Anterior cingulate cortex (tissue), 58 donors: ENCODE data around the gene AMMECR1.
"Not testable (repeated sequence)": the region's sequence is repeated elsewhere in the genome, so short reads cannot be mapped to it uniquely, and the experiment has no call there.

Experiments used
- DNase-seq, 58 donors: peaks; one replicate each; lab custom pipeline; 2025; lab: John Stamatoyannopoulos, UW

Gene AMMECR1

DNA sequence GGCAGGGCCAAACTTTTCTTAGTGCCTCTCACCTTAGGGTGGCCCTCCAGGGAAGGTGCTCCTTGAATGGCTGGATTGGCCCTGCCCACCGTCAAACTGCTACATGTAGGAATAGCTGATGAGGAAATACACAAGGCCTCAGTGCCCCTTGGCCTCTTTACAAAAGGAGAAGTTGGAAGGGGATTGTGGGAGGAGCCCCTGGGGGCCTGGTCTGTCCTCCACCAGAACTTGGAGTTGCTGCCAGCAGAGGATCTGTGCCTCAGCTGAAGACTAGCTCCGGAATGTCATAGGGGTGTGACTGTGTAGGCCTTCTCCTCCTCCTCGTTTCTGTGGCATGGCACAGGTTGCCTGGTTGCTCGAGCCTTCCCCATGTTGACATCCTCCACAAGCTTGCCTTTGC is 142.7 kb downstream of the AMMECR1 start:
- no peak for DNase-seq

DNA sequence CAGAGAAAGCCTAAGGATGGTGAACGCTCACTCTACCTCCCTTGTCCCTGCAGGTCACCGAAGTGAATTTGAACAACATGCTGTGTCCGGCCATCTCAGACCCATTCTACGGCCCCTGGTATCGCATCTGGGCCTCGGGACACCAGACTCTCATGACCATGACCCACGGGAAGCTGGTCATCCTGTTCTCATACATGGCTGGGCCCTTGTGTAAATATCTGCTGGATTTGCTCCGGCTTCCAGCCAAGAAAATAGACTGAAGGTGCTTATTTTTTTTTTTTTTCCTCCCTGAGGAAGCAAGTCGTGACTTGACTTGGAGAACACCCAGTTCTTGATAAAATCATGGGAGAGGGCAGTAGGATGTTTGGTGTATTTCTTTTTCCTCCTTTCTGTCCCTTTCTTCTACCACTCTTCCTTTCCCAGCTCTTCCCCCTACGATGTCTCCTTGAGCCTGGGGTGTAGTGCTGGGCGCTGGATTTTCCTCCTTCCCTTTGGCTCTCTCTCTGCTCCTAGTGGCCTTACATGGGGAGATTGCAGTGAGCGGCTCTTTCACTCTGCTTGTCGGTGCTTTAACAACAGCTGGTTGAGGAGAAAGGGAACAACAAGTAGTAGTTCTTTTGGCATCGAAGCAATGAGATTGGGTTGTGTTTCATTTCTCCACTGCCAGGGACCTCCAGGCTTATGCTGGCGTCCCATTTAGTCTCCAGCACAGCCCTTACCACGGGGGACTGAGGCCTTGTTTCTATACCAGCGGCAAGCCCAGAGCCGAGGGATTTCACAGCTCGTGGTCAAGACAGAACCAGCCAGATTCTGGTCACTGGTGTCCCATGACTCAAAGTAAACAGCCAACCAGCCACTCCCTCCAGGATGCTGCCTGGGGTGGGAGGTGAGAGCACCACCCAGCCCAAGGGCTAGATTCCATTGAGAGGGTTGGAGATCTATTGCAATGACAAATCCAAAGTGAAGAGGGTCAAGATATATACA is 144.4 kb downstream of the AMMECR1 start:
- DNase-seq: no peak

DNA sequence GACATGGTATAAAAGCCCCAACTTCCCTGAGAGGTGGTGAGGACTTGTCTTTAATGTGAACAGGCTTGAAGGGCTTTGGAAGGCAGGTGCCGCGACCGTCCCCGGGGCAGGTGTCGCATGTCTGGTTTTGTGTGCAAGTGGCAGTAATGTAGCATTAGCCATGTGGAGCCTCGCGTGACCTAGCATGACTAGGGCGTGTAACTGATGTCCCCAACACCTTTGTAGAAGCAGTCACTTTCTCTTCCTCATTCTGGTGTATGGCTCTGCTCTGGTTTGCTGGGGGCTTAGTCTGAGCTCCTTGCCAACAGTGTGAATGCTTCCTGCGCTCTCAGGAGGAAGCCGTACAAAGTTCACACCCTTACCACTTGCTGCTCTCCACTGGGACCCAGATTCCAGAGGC is 145.7 kb downstream of the AMMECR1 start:
- no peak for DNase-seq

DNA sequence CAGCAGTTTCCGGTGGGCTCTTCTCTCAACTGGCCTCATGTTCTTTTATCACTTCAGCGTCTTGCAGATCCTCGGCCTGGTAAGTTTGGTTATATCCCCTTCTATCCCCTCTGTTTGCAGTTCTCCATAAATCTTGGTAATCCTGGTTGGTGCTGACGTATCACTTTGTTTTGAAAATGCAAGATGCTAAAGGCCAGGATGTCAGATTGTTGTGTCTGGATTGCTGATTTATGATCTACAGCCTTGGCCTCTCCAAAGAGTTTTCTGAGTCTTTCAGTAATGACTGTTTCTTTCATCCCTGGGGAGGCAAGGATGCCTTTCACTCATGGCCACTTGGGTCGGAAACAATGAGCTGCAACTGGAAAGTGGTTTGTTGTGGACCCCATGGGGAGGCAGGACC is 146.4 kb downstream of the AMMECR1 start:
- no peak for DNase-seq

DNA sequence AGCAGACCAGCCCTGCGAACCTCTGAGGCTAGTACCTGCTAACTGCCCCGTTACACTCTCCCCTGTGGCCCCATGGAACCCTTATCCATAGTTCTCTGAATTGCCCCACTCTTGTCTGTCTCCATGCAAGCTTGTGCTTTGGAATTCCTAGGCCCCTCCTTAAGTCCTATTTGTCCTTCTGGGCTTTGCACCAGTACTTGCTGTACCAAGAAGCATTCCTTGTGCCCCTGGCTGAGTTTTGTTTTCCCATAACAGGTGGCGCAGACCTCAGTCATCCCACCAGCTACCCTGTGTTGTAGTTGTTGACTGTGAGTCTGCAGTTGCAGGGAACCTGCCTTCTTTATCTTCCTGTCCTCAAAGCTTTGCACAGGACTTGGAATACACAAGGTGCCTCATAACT is 147.9 kb downstream of the AMMECR1 start:
- DNase-seq: no peak

DNA sequence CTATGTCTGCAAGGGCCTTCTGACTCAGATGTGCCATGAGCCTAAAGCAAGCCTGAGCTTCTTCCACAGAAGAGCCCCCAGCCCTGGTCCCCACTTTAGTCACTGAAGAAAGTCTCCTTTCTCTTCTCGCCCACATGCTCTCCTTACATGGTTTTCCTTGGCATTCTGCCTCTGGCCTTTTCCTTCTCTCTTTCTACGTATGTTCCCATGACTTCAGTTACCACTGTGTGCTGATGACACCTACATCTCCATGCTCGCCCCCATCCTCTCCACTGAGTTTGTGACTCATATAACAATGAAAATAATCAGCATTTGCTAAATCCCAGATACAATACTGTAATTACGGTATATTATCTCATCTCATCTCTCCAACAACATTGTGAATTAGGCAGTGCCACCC is 149.3 kb downstream of the AMMECR1 start:
- DNase-seq: peak in 2 of 58 donors; percentile 8 to 15

DNA sequence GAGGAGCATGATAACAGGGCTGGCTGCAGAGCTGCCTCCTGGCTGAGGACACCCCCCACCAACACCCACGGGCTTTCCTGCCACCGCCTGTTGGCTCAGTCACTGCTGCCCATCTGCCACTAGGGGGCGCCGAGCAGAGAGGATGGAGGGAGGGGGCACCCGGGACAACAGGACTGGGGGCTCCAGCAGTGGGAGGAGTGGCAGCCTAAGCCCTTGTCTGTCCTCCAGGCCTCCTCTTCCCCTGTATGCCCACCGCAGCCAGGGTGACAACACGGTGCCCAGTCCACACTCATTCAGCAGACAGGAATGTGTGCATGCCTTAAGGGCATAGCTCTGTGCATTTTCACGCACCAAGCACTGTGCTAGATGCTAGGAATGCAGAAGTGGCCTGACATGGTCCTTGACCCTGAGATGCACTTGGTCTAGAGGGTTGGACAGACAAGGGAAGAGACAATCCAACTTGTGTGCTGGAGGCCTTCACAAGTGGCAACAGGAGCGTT is 149.9 kb downstream of the AMMECR1 start:
- peak in 9 of 58 donors; percentile 0 to 12 (median 3) for DNase-seq

DNA sequence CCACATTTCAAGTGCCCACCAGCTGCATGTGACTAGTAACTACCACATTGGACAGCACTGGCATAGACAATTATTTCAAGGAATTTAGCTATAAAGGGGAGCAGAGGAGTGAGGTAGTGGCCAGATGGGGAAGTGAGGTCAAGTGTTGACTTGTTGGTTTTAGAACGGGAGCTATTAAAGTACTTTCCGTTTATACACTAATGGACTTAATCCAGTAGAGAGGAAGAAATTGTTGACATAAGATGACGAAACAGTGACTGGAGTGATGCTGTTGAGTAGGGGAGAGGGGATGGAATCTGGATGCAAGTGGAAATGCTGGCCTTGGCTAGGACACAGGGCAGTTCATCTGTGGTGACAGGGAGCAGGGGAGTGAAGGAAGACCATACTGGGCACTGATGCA is 154.4 kb downstream of the AMMECR1 start:
- DNase-seq: no peak

DNA sequence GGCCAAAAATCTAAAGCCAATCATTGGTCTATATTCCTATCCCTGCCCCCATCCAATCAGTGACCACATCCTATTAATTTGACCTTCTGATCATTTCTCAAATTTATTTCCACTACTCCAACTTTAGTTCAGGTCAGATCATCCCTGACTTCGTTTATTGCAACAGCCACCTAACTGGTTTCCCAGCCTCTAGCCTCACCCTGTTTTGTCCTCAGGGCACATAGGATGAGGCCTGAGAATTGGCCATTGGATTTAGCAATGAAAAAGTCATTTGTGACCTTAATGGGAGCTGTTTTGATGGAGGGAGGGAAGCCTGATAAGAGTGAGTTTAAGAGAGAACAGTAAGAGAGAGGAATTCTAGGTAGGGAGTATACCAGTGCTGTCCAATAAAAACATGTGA is 155.0 kb downstream of the AMMECR1 start:
- no peak for DNase-seq

DNA sequence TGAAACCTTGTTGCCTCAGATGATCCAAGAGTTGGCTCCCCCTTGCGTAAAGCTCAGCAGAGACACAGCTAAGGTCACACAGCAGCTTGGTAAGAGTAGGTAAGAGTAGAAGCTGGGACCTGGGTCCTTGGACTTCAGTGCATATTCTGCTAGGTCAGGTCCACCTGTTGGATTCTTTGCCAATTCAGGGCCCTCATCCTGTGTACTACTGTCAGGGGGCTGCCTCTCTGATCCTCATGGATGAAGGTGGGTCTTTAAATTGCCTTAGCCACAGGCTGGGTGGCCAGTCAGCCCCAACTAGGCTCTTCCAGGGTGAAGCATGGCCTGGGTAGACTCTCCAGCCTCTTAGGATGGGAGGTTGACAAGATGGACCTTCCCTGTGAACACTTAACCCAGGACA is 155.8 kb downstream of the AMMECR1 start:
- no peak for DNase-seq

DNA sequence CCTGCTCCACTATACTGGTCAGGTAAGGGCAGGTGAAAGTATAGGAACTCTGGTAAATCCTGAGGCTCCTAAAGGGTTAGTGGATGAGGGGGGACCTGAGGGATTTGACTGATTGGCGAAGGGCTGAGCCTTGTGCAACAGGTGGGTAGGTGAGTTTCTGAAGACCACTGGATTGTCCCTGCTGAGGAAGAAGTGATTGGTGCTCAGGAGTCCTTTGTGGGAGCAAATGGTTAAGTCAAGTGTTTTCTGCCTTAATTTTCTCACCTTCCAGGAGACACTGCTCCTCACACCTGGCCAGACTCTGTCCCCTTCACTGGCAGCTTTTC is 156.6 kb downstream of the AMMECR1 start:
- no peak for DNase-seq

DNA sequence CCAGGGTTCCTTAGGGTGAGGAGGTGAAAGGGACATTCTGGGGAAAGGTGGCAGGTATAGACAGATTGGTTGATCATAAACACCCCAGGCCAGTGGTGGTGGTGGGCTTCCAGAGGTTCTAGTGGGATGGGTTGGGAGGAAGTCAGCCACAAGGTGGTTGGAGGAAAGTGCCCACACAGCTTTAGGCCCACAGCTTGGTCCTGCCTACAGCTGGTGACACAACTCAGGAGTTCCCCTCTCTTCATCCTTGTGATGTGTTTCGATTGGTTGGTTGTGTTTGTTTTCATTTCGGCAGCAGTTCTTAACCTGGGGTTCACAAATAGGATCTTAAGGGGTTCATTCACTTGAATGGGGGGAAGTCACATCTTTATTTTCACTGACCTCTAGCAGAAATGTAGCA is 158.0 kb downstream of the AMMECR1 start:
- no peak for DNase-seq

DNA sequence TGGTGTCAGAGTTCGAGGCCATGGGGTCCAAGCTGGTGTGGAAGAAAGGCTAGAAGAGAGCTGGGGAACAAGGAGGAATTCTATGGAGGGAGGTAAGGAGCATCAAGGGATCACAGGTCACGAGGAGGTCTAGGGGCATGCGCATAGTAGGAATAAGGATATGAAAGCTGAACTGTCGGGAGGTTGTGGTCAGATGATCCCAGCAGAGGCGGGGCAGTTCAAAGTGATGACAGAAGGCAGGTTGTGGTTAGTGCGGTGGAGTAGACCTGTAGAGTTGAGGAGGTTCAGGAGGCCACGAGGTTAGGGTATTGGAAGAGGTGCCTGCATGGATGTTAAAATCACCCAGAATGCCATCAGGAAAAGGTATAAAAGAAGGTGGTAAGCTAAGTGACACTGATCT is 158.7 kb downstream of the AMMECR1 start:
- no peak for DNase-seq

DNA sequence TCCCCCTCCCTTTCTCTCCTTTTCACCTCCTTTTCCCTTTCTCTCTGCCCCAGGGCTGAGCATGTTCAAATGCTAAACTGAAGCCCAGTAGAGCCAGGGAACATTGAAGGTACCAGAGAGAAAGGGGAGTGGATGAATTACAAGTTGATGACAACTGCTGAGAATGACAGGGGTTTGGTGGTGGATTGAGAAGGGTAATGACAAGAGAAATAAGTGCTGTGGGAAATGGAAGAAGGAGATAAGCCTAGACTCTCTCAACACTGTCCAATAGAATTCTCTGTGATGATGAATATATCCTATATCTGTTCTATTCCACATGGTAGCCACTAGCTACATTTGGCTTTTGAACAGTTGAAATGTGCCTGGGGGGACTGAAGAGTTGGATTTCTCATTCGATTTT is 160.4 kb downstream of the AMMECR1 start:
- DNase-seq: no peak

DNA sequence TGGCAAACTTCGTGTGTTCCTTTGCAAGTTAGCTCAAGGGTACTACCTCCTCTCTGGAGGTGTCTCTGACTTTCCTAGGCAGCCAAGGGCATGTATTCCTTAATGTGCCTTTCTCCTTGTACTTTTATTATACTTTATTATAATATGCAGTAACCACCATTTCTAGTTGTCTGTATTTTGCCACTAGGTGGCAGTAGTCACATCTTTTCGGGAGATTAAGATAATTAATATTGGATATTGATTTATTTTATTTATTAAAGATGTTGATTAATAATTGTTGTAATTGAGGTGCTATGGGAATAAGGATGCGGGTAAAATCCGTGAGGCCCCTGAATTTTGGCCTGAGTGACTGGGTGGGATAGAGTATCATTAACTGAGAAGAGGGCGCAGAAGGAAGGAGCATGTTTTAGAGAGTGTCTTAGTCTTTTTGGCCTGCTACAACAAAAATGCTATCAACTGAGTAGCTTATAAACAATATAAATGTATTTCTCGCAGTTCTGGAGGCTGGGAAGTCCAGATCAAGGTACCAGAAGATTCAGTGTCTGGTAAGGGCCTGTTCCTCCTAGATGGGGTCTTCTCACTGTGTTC is 161.6 kb downstream of the AMMECR1 start:
- DNase-seq: no peak

DNA sequence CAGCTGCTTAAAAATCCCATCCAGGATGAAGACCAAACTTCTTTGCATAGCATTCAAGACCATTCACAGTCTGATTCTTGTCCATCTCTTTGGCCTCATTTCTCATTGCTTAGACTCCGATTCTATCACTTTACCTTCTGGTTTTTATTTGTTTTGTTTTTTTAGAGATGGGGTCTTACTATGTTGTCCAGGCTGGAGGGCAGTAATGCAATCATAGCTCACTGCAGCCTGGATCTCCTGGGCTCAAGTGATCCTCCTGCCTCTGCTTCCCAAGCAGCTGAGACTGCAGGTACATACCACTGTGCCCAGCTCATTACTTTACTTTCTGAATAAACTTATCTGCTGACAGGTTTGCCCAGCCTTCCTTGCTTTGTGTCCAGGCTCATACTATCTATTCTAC is 162.1 kb downstream of the AMMECR1 start:
- no peak for DNase-seq

DNA sequence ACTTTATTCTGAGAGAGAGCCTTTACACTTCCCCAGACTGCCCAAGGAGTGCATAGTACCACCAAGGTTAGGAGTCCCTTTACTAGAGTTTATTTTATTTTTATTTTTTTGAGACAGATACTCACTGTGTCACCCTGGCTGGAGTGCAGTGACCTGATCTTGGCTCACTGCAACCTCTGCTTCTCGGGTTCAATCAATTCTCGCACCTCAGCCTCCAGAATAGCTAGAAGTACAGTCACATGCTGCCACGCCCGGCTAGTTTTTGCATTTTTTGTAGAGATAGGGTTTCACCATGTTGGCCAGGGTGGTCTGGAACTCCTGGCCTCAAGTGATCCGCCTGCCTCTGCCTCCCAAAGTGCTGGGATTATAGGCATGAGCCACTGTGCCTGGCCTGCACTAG is 163.6 kb downstream of the AMMECR1 start:
- not testable (repeated sequence) for DNase-seq

DNA sequence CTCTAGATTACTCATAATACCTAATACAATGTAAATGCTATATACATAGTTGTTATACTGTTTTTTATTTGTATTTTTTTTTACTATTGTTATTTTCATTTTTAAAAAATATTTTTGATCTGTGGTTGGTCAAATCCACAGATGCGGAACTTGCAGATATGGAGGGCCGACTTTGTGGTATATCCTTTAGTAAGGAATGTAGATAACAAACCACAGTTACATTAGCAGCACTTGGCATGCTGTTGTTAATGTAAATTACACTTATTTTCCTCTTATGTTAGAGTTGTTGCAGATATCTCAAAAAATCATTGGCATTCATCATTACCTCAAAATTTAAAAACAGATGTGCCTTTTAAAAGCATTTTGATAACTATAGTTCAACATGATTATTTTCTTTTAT is 164.0 kb downstream of the AMMECR1 start:
- no peak for DNase-seq

DNA sequence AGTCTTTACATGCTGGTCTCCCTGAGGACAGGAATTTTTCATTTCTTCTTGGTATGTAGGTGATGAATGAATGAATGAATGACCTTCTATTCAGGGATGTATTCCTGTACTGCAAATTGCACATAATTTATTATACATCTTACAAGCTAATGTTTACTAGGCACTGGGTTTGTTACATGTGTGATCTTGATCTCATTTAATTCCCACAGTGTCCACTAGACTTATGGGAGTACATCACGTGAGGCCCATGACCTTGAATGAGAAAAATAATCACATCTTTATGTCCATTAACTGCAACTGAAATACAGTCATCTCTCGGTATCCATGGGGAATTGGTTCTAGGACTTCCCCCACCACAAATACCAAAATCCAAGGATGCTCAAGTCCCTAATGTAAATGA is 164.6 kb downstream of the AMMECR1 start:
- no peak for DNase-seq

DNA sequence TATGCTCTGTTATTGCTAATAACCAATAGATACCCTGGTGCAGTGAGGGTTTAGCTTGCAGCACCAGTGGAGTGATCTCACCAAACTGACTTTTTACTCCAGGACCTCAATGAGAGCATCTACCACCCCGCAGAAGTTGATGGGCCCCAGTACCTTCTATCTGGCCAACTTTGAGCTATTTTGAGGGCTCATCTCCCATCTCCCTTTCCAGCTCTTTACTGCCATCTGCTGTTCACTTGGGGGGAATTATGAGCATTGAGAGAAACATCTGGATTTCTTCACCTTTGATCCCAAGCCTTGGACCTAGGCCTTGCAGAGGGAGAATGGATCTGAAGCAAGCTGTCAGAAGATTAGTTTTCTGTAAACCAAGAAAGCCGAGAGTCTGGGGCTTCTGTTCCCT is 171.4 kb downstream of the AMMECR1 start:
- peak in 12 of 58 donors; percentile 0 to 10 (median 2) for DNase-seq

DNA sequence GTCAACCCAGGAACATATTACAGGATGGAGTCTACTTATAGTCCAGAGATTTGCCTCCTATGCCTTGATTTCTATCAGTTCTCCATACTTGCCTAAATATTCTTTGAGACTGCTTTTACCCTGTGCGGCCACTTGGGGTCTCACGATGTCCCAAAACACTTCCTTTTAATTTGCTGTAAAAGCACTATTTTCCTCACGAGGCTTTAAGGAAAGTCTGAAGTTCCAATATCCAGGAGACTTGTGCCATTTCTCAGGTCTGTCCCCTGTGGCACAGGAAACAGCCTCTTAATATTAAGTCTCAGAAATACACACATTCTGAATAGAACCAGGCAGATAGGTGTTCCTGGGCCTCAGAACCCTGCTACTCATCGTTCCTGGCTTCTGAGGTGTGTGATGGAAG is 172.0 kb downstream of the AMMECR1 start:
- DNase-seq: peak in 15 of 58 donors; percentile 0 to 29 (median 4)

DNA sequence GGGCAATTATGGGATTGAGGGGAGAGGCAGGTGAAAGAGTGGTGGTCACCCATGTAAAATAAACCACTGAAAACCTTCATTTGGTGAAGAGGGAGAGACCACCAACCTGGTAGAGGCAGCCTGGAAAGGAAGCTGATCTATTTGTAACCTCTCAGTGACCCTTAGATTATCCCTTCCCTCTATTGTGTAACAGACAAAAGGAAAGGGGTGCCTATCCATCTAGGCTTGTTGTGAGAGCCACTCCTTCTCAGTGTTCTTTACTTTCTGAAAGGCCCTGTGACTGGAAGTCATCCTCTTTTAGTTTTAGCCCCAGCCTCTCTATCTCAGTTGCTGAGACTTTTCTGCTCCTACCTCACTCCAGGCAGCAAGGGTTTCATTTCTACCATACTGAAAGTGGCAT is 172.6 kb downstream of the AMMECR1 start:
- no peak for DNase-seq
